ENCODE measurements around the gene LTB4R2.

Gene LTB4R2

DNA sequence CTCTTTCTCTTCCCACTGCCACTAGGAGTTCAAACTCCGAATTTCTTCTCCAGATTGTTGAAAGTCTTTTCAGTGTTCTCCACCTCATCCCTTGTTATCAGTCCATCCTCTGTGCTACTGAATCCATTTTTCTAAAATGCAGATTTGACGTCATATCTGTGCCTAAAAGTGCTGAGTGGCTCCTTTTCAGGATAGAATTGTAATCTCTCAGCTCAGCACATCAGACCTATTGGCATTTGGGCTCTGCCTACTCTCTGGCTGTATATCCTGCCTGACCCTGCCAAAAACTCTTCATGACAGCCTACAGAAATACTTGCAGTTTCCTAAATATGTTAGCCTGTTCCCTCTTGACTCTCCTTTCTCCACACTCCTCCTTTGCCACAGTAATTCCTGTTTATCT lies 37.5 kb upstream of the LTB4R2 start:
- H3K4me3 ChIP-seq (ENCODE audit: low read depth in 1 of 2, low read length in 1 of 2), result no peak overlapping the region
- peaks cover 20% of the 10 kb centered on the region for H3K36me3 ChIP-seq
- H3K27me3 ChIP-seq, result no peaks in the 10 kb centered on the region
- peak overlapping the region; percentile 95 for H3K27ac ChIP-seq
- H3K4me1 ChIP-seq (ENCODE audit: control insufficient read depth in 1 of 2, insufficient read depth in 1 of 2, low read depth in 1 of 2, low read length in 1 of 2), result peaks cover 61 to 62% of the 10 kb centered on the region in 2 experiments
- H3K9me3 ChIP-seq, result no peaks in the 10 kb centered on the region
- TF ChIP-seq, protein P1, sequence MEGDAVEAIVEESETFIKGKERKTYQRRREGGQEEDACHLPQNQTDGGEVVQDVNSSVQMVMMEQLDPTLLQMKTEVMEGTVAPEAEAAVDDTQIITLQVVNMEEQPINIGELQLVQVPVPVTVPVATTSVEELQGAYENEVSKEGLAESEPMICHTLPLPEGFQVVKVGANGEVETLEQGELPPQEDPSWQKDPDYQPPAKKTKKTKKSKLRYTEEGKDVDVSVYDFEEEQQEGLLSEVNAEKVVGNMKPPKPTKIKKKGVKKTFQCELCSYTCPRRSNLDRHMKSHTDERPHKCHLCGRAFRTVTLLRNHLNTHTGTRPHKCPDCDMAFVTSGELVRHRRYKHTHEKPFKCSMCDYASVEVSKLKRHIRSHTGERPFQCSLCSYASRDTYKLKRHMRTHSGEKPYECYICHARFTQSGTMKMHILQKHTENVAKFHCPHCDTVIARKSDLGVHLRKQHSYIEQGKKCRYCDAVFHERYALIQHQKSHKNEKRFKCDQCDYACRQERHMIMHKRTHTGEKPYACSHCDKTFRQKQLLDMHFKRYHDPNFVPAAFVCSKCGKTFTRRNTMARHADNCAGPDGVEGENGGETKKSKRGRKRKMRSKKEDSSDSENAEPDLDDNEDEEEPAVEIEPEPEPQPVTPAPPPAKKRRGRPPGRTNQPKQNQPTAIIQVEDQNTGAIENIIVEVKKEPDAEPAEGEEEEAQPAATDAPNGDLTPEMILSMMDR (IDR thresholded peaks at IDR 0.05), result no peak

DNA sequence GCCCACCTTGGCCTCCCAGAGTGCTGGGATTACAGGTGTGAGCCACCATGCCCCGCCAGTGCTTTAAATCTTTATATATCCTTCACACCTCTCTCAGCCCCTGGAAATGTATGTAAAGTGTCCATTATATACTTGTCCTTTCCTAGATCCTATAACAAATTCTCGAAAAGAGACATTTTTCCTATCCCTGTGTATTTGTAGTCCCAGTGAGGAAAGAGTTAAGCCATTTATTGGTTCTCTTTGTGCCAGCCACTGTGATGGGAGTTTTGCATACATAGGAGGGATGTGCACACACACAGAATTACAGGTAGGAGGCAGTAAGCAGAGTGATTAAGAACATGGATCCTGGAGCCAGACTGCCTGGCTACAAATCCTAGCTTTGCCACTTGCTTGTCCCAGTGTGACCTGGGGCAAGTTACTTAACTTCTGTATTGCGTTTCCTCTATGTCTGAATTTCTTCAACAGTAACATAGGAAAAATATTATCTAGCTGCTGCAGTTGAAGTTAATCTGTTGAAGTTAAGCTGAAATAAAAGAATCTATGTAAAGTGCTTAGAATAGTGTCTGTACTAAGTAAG lies 36.4 kb upstream of the LTB4R2 start:
- Histone ChIP-seq H3K27ac (peak overlapping the region; percentile 95), H3K9me3 (no peaks in the 10 kb centered on the region), H3K4me1 (ENCODE audit: control insufficient read depth in 1 of 2, insufficient read depth in 1 of 2, low read depth in 1 of 2, low read length in 1 of 2) (peaks cover 71 to 72% of the 10 kb centered on the region in 2 experiments), H3K36me3 (peaks cover 11% of the 10 kb centered on the region), H3K4me3 (ENCODE audit: low read depth in 1 of 2, low read length in 1 of 2) (peak overlapping the region in 1 of 2 experiments; percentile 26), H3K27me3 (no peaks in the 10 kb centered on the region)
- TF ChIP-seq, protein P1 (IDR thresholded peaks at IDR 0.05), result no peak

DNA sequence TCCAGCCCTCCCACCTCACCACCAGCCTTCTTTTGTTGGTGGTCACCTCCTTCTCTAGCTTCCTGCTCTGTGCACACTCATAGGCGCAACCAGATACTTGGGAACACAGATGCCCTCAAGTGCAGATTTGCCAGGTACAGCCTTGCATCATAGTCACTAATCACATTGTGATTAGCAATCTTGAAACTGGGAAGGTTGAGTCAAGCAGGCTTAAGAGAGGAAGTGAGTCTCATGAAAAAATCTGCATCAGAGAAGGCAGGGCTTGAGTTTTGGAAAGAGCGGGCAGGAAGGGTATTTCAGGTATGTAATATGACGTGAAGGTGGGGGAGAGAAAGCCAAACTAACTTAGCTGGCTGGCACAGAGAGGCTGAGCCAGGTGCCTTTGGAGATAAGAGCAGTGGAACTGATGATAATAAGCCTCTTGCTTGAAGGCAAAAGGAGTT lies 35.8 kb upstream of the LTB4R2 start:
- H3K4me3 ChIP-seq (ENCODE audit: low read depth in 1 of 2, low read length in 1 of 2), result peak overlapping the region; percentile 6 to 26
- peaks cover 5% of the 10 kb centered on the region for H3K36me3 ChIP-seq
- no peaks in the 10 kb centered on the region for H3K9me3 ChIP-seq
- H3K4me1 ChIP-seq (ENCODE audit: control insufficient read depth in 1 of 2, insufficient read depth in 1 of 2, low read depth in 1 of 2, low read length in 1 of 2), result peaks cover 78 to 79% of the 10 kb centered on the region in 2 experiments
- TF ChIP-seq, protein P1 (IDR thresholded peaks at IDR 0.05), result no peak
- no peaks in the 10 kb centered on the region for H3K27me3 ChIP-seq
- H3K27ac ChIP-seq, result peak overlapping the region; percentile 95

DNA sequence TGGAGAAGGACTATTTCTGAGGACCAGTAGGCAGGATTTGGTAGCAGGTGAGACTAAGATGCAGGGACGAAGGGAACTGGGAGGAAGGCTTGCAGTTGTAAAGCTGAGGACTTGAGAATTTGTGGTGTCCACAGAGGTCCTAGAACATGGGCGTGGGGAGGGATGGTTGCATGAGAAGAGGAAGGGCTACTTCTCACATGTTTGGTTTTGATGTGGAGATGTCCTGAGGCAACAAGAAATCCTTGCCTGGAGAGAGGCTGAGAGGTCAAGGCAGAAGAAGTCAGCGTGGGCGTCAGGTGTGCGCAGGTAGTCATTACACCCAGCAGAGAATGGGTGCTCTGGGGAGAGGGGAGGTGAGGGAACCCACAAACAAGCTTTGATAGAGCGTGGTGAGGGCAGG lies 32.9 kb upstream of the LTB4R2 start:
- TF ChIP-seq, protein P1 (IDR thresholded peaks at IDR 0.05), result no peak

DNA sequence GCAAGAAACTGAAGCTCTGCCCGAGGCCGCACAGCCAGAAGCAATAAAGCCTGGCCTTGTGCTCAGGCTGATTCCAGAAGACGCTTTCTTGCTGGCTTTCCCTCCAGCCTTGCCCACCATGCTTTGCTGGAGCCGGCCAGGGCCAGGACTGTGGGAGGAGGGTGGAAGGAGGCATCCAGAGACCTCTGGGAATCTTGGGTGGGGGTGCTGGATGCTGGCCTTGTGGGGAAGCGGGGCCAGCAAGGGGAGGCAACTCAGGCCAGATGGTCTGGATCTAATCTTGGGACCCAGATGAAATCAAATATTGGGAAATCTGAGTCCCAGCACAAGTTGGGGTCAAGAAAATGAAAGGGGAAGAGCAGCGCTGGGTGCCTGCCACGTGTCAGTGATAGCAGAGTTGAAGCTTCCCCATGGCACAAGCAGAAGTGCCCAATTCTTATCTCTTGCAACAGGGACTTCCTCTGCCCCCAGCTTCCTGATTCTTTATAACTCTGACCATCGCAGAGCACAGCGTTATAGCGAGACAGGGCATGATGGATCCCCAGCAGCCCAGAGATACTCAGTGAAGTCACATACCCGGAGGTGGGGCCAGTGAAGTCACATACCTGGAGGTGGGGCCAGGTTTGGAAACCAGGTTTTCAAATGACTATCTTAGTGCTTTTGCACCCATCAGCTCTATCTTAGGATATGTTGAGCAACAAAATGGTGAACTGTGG lies 32.2 kb upstream of the LTB4R2 start:
- Histone ChIP-seq H3K9me3 (no peaks in the 10 kb centered on the region), H3K27ac (peak overlapping the region; percentile 97), H3K4me3 (ENCODE audit: low read depth in 1 of 2, low read length in 1 of 2) (peak overlapping the region; percentile 49 to 59), H3K36me3 (no peaks in the 10 kb centered on the region), H3K4me1 (ENCODE audit: control insufficient read depth in 1 of 2, insufficient read depth in 1 of 2, low read depth in 1 of 2, low read length in 1 of 2) (peaks cover 95 to 96% of the 10 kb centered on the region in 2 experiments), H3K27me3 (no peaks in the 10 kb centered on the region)
- TF ChIP-seq, protein P1 (IDR thresholded peaks at IDR 0.05), result no peak

More for the DNA sequence above, 32.9 kb upstream of the LTB4R2 start:
- H3K4me1 ChIP-seq (ENCODE audit: control insufficient read depth in 1 of 2, insufficient read depth in 1 of 2, low read depth in 1 of 2, low read length in 1 of 2), result peaks cover 95 to 97% of the 10 kb centered on the region in 2 experiments
- peak overlapping the region; percentile 97 for H3K27ac ChIP-seq
- H3K4me3 ChIP-seq (ENCODE audit: low read depth in 1 of 2, low read length in 1 of 2), result peak overlapping the region; percentile 49 to 59
- H3K27me3 ChIP-seq, result no peaks in the 10 kb centered on the region
- H3K9me3 ChIP-seq, result no peaks in the 10 kb centered on the region
- no peaks in the 10 kb centered on the region for H3K36me3 ChIP-seq
